ENCODE results near the gene CDH11.

DNA sequence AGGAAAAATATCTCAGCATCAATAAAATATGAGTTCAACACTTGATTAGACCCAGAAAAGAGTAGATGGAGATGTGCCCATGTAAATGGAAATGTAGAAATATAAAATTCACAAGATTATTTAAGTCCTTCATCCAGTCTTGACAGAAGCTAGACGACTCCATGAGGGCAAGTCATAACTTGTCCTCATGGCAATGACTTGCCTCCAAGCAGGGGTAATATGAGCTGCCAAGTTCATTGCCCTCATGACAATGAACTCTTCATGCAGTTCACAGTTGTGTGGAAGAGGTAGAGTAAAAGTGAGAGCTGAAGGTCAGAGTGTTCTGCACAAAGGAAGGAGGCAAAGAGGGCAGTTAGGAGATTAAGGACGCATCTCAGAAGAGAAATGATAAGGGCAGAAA is 22.3 kb downstream of the CDH11 start:
- TF ChIP-seq, protein P1, sequence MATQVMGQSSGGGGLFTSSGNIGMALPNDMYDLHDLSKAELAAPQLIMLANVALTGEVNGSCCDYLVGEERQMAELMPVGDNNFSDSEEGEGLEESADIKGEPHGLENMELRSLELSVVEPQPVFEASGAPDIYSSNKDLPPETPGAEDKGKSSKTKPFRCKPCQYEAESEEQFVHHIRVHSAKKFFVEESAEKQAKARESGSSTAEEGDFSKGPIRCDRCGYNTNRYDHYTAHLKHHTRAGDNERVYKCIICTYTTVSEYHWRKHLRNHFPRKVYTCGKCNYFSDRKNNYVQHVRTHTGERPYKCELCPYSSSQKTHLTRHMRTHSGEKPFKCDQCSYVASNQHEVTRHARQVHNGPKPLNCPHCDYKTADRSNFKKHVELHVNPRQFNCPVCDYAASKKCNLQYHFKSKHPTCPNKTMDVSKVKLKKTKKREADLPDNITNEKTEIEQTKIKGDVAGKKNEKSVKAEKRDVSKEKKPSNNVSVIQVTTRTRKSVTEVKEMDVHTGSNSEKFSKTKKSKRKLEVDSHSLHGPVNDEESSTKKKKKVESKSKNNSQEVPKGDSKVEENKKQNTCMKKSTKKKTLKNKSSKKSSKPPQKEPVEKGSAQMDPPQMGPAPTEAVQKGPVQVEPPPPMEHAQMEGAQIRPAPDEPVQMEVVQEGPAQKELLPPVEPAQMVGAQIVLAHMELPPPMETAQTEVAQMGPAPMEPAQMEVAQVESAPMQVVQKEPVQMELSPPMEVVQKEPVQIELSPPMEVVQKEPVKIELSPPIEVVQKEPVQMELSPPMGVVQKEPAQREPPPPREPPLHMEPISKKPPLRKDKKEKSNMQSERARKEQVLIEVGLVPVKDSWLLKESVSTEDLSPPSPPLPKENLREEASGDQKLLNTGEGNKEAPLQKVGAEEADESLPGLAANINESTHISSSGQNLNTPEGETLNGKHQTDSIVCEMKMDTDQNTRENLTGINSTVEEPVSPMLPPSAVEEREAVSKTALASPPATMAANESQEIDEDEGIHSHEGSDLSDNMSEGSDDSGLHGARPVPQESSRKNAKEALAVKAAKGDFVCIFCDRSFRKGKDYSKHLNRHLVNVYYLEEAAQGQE (IDR thresholded peaks at IDR 0.05; ENCODE audit: insufficient read depth in 1 of 2, low read depth in 2 of 2, low read length in 2 of 2): no peak
- TF ChIP-seq SIN3A (IDR thresholded peaks at IDR 0.05; ENCODE audit: borderline replicate concordance, insufficient read depth, low read length): no peak
- TF ChIP-seq POLR2AphosphoS5 (IDR thresholded peaks at IDR 0.05; ENCODE audit: low read depth, low read length): no peak

Measured in PFSK-1 (cell line).